Measurements from ENCODE around the gene RASGEF1B. TPM values are rescaled to one million over a fixed set of nuclear protein-coding genes. Genes with fewer than 3 reads are reported as not detected.

RASGEF1B gene
- total RNA-seq, 2 experiments from 2014 or later: 4.4 to 4.6 TPM

DNA sequence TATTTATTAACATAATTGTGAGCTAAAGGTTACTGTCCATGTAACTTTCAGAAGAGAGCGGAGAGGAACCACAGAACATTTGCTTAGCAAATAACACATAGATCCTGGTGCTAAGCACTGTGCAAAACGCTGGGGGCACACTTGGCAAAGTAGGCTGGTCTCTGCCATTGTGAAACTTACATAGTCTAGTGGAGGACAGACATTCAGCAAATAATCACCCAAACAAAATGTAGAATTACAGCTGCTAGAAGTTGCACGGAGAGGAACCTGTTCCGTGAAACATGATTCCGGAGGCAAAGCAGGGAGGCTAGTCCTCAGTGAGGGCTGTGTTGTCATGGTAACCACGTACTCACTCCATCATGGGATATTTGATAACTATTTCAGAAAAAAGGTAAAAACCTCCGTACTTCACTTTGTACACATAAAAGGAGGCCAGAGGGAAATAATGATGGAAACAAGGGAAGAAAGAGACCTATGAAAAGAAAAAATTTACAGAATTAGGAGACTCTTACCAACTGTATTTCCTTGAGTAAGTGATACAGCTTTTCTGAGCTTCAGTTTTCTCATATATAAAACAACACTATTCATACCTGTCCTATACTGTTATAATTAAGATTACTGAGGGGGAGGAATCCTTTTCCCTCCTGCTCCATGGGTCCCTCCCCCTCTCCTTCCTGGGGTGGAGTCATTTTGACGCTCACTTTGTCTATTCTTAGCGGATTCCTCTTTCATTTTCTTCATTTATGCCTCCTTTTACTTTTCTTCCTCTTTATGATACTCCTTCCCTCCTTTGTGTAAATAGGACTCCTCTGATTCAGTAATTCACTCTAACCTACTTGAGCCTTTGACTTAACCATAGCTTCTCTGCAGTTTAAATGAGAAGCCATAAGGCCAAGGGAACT lies 825 bp upstream of the RASGEF1B start:
- Mint-ChIP-seq H3K4me1 (ENCODE audit: low read depth) (peaks cover 29% of the 10 kb centered on the region), H3K27me3 (no peaks in the 10 kb centered on the region), H3K27ac (peak overlapping the region; percentile 76), H3K9me3 (no peaks in the 10 kb centered on the region), H3K36me3 (no peaks in the 10 kb centered on the region), H3K4me3 (peak overlapping the region; percentile 88)
- intact Hi-C loops (cut with micrococcal nuclease): loop anchor here (1.0 to 5.0 kb wide), 5 partner anchors 20 to 355 kb away; no protein-coding TSS in a partner anchor
- ChIA-PET CTCF (interaction anchor here (0.6 to 9.8 kb wide), 15 partner anchors 12 to 380 kb away, joined by 3 to 183 read pairs (median 3); no protein-coding TSS in a partner anchor), POLR2A (interaction anchor here (0.8 to 2.3 kb wide), 5 partner anchors 19 to 741 kb away, joined by 3 to 10 read pairs (median 4); no protein-coding TSS in a partner anchor)
- DNase-seq: peak; percentile 55

DNA sequence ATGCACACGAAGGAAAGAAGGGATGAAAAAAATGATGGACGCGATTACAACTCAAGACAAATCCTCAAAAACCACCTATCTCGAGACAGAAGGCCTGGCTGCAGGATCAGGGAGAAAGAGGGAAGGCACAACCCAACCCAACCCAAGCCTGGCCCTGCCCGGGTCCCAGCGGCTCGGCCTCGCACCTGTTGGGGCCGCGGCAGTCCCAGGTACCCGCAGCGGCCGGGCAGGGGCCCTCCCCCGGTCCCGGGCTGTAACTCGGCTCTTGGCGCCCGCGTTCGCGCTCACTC lies 464 bp downstream of the RASGEF1B start:
- Mint-ChIP-seq H3K4me3 (peak overlapping the region; percentile 88), H3K36me3 (no peaks in the 10 kb centered on the region), H3K27me3 (no peaks in the 10 kb centered on the region), H3K27ac (peak overlapping the region; percentile 78), H3K9me3 (no peaks in the 10 kb centered on the region), H3K4me1 (ENCODE audit: low read depth) (peaks cover 32% of the 10 kb centered on the region)
- no peak for DNase-seq
- ChIA-PET CTCF (interaction anchor here (0.8 to 9.8 kb wide), 11 partner anchors 12 to 448 kb away, joined by 3 to 183 read pairs (median 6); no protein-coding TSS in a partner anchor), POLR2A (interaction anchor here (0.8 to 2.3 kb wide), 7 partner anchors 21 to 742 kb away, joined by 3 to 10 read pairs (median 4); no protein-coding TSS in a partner anchor)
- intact Hi-C loops (cut with micrococcal nuclease): loop anchor here (1.0 to 5.0 kb wide), 6 partner anchors 118 to 958 kb away; partner anchors contain the start of gene HNRNPD

DNA sequence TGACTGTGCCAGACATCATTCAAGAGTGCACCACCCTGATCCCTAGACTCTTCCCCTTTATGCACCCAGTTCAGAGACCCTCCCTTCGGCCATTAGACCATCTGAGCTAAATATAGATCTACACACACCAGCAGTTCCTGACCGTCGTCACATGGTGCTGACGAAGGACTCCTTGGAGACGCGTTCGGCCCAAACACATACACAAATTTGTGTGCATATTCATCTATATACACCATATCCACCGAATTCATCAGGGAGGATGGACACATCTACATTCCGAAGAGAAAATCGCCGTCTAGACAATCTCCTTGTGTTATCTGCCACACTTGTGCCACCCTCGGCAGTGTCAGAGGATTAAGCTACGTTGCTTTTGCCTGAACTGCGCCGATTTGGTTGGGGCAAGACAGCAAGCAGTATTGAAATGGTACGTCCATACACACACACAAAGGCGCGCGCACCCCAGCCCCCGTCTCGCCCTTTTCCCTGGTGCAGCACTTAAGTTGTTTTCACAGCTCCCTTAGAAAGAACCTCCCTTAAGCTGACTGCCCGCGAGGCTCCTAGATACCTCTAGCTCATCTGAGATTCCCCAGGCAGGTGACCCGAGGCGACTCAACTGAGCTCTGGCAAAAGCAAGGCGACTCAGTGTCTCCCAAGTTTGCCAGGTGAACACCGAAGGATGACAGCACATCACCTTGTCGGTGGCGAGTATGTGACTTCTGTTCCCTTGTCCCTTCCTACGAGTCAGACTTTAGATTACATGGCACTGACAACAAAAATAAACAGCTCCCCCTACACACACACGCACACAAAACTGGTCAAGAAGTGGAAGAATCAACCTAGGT lies 1.0 kb downstream of the RASGEF1B start:
- peak overlapping the region; percentile 88 for H3K4me3 Mint-ChIP-seq
- H3K36me3 Mint-ChIP-seq: no peaks in the 10 kb centered on the region
- intact Hi-C loops (cut with micrococcal nuclease): loop anchor here (1.0 to 5.0 kb wide), 6 partner anchors 118 to 958 kb away; partner anchors contain the start of gene HNRNPD
- CTCF ChIA-PET: interaction anchor here (0.8 to 9.8 kb wide), 11 partner anchors 12 to 449 kb away, joined by 3 to 183 read pairs (median 5); no protein-coding TSS in a partner anchor
- peak; percentile 50 for DNase-seq
- H3K27ac Mint-ChIP-seq: peak overlapping the region; percentile 78
- H3K27me3 Mint-ChIP-seq: no peaks in the 10 kb centered on the region
- H3K4me1 Mint-ChIP-seq (ENCODE audit: low read depth): peaks cover 32% of the 10 kb centered on the region
- POLR2A ChIA-PET: interaction anchor here (0.9 to 2.3 kb wide), 5 partner anchors 35 to 195 kb away, joined by 3 to 10 read pairs (median 4); no protein-coding TSS in a partner anchor
- no peaks in the 10 kb centered on the region for H3K9me3 Mint-ChIP-seq

DNA sequence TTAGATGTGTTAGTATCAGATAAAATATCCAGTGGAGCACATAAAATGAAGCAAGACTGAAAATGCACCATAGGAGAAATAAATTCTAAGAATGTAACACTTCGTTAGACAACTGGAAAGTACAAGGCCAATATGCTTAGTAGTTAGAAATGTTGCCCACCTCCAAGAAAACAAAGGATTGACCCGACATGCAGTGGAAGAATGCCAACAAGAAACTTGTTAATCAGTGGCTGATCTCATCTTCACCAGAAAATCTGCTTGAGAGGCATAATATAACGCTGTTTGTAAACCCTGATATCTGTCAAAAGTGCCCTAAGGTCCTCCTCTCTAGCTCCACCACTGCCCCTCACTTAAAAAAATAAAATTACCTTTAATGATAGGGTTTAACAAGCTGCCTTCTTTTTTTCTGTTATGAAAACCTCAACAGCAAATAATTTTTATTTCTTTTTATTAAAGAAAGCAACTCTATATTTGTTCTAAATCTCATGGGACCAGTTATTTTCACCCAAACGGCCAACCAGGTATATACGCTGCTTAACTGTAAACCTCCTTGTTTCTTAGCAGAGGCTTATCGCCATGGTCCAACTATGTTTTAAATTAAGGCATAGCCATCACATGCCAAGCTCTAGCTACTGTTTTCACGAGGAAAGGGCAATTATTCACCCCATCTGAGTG lies 1.8 kb downstream of the RASGEF1B start:
- H3K27ac Mint-ChIP-seq: no peak overlapping the region
- no peak for DNase-seq
- intact Hi-C loops (cut with micrococcal nuclease): loop anchor here (2.0 to 5.0 kb wide), 5 partner anchors 119 to 959 kb away; no protein-coding TSS in a partner anchor
- no peaks in the 10 kb centered on the region for H3K9me3 Mint-ChIP-seq
- ChIA-PET POLR2A (interaction anchor here (0.9 to 1.4 kb wide), 3 partner anchors 36 to 196 kb away, joined by 3 to 5 read pairs (median 3); no protein-coding TSS in a partner anchor), CTCF (interaction anchor here (0.7 to 9.8 kb wide), 10 partner anchors 11 to 444 kb away, joined by 3 to 183 read pairs (median 6); no protein-coding TSS in a partner anchor)
- H3K36me3 Mint-ChIP-seq: no peaks in the 10 kb centered on the region
- H3K4me1 Mint-ChIP-seq (ENCODE audit: low read depth): peaks cover 32% of the 10 kb centered on the region
- H3K27me3 Mint-ChIP-seq: no peaks in the 10 kb centered on the region
- H3K4me3 Mint-ChIP-seq: peak overlapping the region; percentile 88

DNA sequence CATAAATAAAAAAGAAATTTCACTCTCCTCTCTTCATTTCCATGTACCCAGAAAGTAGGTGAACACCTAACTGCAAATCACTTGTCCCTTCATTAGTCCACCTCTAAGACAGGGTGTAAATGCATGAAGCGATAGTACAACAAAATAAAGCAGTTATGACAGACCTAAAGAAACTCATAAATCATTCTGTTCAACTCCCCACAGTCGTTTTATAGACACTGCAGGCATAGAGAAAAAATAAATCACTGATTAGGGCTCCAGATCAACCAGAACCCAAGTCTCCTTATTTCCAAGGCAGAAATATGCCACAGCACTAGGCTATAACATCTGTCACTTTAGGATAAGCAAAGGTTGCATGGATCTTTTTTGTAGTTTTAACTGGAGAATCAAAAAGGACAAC lies 3.0 kb downstream of the RASGEF1B start:
- H3K9me3 Mint-ChIP-seq: no peaks in the 10 kb centered on the region
- no peaks in the 10 kb centered on the region for H3K36me3 Mint-ChIP-seq
- H3K27me3 Mint-ChIP-seq: no peaks in the 10 kb centered on the region
- intact Hi-C loops (cut with micrococcal nuclease): loop anchor here (5.0 kb wide), 1 partner anchor 734 kb away; no protein-coding TSS in a partner anchor
- DNase-seq: no peak
- no peak overlapping the region for H3K4me3 Mint-ChIP-seq
- H3K4me1 Mint-ChIP-seq (ENCODE audit: low read depth): peaks cover 36% of the 10 kb centered on the region
- POLR2A ChIA-PET: no interaction called here
- no peak overlapping the region for H3K27ac Mint-ChIP-seq
- CTCF ChIA-PET: interaction anchor here (1.1 to 9.8 kb wide), 6 partner anchors 183 to 800 kb away, joined by 3 to 183 read pairs (median 14); no protein-coding TSS in a partner anchor

DNA sequence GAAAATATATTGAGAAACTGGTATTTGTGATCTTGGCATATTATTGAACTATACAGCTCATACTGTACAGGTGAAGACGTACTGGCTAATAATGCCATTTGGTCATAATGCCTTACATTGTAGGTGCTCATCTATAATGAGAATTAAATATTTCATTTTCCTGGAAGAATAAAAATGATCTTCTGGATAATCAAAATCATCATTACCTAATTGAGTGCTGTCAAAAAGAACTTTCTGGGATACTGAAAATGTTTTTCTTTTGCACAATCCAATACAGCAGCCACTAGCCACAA lies 4.1 kb downstream of the RASGEF1B start:
- intact Hi-C loops (cut with micrococcal nuclease): loop anchor here (1.0 to 5.0 kb wide), 5 partner anchors 61 to 801 kb away; no protein-coding TSS in a partner anchor
- Mint-ChIP-seq H3K9me3 (no peaks in the 10 kb centered on the region), H3K36me3 (no peaks in the 10 kb centered on the region), H3K27ac (no peak overlapping the region), H3K4me1 (ENCODE audit: low read depth) (peaks cover 36% of the 10 kb centered on the region), H3K27me3 (no peaks in the 10 kb centered on the region), H3K4me3 (no peak overlapping the region)
- no peak for DNase-seq
- POLR2A ChIA-PET: interaction anchor here (0.7 kb wide), 1 partner anchor 186 kb away, joined by 3 read pairs; no protein-coding TSS in a partner anchor
- CTCF ChIA-PET: interaction anchor here (0.6 to 9.8 kb wide), 50 partner anchors 9 to 801 kb away, joined by 3 to 183 read pairs (median 4); no protein-coding TSS in a partner anchor

DNA sequence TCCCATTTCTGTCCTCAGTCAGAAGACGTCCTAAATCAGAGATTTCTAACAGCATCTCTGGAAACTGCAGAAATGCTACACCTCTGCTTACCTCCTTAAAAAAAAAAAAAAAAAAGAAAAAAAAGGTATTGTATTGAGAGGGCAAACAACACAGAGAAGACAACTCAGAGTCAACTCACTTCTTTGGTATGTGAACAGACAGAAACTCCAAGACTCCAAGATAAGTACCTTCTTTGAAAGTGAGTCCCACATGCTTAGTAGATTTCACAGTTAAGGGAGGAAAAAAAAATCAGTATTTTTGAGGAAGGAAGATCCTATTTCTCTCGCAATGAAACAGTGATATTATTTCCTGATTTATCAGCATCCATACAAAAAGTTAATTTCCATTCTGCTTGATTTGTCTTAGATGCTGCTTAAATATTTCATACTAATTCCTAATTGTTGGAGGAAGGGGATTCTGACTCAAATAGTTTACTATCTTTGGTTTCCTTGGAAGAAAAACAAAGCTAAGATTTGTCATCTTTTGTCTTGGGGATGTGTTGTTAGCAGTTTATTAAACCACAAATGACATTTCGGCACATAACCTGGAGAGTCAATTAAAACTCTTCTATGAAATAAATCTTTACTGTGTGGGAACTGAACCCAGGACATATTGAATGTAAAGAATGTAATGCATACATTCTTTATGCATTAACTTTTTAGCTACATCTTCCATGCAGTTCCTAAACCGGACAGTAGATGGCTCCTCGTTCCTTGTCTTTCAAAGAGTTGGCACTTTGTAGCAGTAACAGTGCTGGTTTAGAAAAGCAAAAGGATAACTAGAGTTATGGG lies 4.7 kb downstream of the RASGEF1B start:
- H3K4me3 Mint-ChIP-seq: no peak overlapping the region
- DNase-seq: peak; percentile 67
- intact Hi-C loops (cut with micrococcal nuclease): loop anchor here (1.0 to 5.0 kb wide), 5 partner anchors 61 to 801 kb away; no protein-coding TSS in a partner anchor
- no peaks in the 10 kb centered on the region for H3K27me3 Mint-ChIP-seq
- H3K27ac Mint-ChIP-seq: no peak overlapping the region
- CTCF ChIA-PET: interaction anchor here (0.6 to 9.8 kb wide), 60 partner anchors 9 to 801 kb away, joined by 3 to 183 read pairs (median 4); no protein-coding TSS in a partner anchor
- H3K4me1 Mint-ChIP-seq (ENCODE audit: low read depth): peaks cover 32% of the 10 kb centered on the region
- POLR2A ChIA-PET: interaction anchor here (0.7 kb wide), 1 partner anchor 186 kb away, joined by 3 read pairs; no protein-coding TSS in a partner anchor
- no peaks in the 10 kb centered on the region for H3K36me3 Mint-ChIP-seq
- no peaks in the 10 kb centered on the region for H3K9me3 Mint-ChIP-seq

DNA sequence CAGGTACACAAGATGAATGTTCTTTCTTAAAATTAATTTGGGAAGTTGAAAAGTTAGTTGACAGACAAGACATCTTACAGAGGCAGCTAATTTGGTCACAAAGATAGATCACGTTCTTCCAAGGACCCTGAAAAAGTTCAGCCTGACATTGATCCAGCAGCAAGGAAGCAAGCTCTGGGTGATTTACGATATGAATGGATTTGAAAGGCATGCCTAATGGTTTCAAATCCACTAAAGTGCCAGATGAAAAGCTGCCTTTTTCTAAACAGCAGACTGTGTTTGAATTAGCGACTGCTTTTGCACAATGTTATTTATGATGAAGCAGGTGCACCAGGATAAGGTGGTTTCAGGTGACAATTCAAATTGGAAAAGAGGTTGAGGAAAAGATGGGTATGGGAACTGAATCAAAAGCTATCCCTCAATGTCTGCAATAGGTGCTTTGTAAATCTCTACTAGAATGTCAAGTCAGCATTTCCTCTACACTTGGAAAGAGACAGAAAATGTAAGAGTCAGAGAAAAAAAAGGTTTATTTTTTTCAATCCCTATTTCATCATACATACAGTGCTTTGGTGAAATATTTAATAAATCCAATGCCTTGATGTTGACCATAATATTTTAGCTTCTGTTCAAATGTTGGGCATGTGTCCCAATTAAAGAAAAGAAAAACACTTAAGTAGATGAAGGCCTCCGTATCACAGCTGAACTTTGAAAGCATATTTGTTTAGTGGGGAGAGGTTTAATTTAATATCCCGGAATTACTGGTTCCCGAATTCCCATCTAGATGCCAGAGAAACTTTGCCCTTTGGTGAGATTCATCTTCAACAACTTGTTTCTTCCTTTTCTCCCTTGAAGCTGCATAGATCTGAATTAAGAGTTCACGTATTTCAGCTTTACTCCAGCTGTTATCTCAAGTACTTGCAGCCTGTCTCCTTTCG lies 6.0 kb downstream of the RASGEF1B start:
- Mint-ChIP-seq H3K27ac (no peak overlapping the region), H3K36me3 (no peaks in the 10 kb centered on the region), H3K4me3 (no peak overlapping the region), H3K9me3 (no peaks in the 10 kb centered on the region), H3K27me3 (no peaks in the 10 kb centered on the region), H3K4me1 (ENCODE audit: low read depth) (peaks cover 31% of the 10 kb centered on the region)
- DNase-seq: no peak
- POLR2A ChIA-PET: no interaction called here
- intact Hi-C loops (cut with micrococcal nuclease): loop anchor here (2.0 to 5.0 kb wide), 2 partner anchors 453 to 737 kb away; no protein-coding TSS in a partner anchor
- CTCF ChIA-PET: interaction anchor here (0.6 to 9.8 kb wide), 8 partner anchors 25 to 803 kb away, joined by 3 to 183 read pairs (median 4); no protein-coding TSS in a partner anchor

DNA sequence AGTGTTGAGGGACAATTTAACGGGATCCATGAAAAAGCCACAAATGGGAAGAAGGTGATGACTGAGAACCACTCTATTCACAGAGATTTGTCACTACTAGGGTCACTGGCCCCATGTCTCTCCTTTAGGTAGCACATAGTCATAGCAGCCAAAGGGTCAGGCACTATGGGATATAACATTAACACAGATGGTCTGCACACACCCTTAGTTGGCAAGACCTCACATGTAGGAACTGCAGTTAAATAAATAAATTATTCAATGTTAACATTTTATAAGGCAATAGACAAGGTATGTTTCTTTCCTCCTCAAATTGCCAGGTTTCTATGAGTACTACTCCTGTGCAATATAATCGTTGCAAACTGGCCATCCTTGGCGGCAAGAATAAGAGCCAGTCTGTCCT lies 10.9 kb downstream of the RASGEF1B start:
- intact Hi-C loops (cut with micrococcal nuclease): no loop called here

More for the DNA sequence above, 10.9 kb downstream of the RASGEF1B start:
- ChIA-PET POLR2A (no interaction called here), CTCF (interaction anchor here (1.5 kb wide), 1 partner anchor 54 kb away, joined by 4 read pairs; no protein-coding TSS in a partner anchor)
- no peak overlapping the region for H3K4me3 Mint-ChIP-seq
- no peaks in the 10 kb centered on the region for H3K9me3 Mint-ChIP-seq
- no peak for DNase-seq
- no peak overlapping the region for H3K27ac Mint-ChIP-seq
- H3K27me3 Mint-ChIP-seq: no peaks in the 10 kb centered on the region
- H3K4me1 Mint-ChIP-seq (ENCODE audit: low read depth): peaks cover 10% of the 10 kb centered on the region
- peaks cover 14% of the 10 kb centered on the region for H3K36me3 Mint-ChIP-seq

Measured in activated CD4-positive, alpha-beta memory T cell treated with anti-CD3 and anti-CD28 coated beads for 36 hours (primary cell).